HG02973 (cell line): Measurements from ENCODE around the gene CYBB.

ENCODE experiments used
- ATAC-seq: cut with Tn5 transposase; IDR thresholded peaks from one replicate; pipeline ENCODE4 v1.9.1; 2021; ENCODE audit warnings: moderate library complexity; ENCODE audit not compliant: unreplicated experiment

CYBB gene

DNA sequence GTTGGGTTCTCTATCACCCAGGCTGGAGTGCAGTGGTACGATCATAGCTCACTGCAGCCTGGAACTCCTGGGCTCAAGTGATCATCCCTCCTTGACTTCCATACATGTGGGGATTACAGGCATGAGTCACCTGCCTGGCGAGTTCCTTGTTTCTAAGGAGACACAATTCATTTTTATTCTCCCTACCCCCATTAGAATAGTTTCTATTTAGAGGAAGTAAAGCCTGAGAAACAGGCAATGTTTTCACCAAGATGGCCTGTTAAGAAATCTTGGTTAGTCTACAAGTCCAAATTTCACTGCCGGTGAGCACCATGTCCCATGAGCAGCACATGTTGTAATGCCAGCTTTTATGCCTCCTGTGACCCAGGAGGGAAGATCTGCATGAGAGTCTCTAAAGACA is 5.7 kb downstream of the CYBB start:
- no peak for ATAC-seq

GRCh38 chrX:37786624-37787422 is 7.0 kb downstream of the CYBB start:
- ATAC-seq: peak; percentile 63

DNA sequence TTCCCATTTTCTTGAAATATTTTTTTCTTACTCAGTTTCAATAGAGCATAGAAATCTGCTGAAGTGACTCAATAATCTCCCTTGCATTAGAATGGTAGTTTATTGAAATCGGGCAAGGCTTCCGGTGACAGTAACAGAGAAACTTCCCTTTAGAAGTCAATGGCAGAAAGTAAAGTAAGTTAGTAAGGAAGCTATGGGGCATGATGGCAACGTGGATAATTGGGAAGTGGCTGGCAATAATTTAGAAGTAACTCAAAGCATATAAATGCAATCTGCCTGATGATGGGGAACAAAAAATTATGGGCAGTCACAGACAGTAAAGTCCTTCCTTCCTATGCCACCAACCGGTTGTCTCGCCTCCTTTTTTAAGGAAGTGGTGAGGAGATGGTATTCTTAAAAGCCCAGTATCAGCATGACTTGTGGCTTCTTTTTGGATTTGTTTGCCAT is 7.6 kb downstream of the CYBB start:
- peak; percentile 72 for ATAC-seq

DNA sequence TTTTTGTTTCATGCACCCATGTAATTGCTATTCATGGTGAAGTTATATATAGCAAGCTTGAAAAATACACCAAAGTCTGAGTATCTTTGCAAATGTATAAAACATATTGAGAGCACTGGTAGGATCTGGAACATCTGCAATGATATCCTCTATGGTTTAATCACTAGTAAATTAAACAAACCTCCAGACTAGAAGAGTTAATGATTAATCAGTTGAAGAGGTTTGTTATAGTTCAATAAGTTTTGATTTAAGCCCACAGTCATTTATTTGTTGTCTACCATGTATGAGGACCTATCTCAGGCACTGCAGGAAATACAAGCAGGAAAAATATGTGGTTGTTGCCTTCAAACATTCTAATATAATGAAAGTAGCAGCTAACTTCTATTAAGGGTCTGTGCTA is 16.5 kb downstream of the CYBB start:
- no peak for ATAC-seq

DNA sequence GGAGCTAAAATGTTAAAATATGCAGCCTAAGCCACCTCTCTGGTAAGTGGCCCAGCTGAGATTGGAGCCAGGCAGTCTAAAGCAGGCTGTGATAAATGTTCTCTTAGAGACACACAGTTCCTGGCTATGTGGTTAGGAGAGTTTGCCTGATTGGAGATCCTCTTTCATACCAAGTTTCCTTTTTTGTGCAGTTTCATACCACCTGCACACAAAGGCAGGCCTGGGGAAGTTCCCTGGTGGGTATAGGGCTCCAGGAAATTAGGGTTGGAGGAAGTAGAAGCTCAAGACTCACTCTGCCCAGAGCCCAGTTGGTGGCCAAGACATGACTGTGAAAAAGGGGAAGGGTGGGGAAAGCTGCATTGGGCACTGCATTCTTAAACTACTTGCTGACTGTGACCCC is 16.9 kb downstream of the CYBB start:
- ATAC-seq: peak; percentile 81

GRCh38 chrX:37799936-37800335 is 20.1 kb downstream of the CYBB start:
- no peak for ATAC-seq

DNA sequence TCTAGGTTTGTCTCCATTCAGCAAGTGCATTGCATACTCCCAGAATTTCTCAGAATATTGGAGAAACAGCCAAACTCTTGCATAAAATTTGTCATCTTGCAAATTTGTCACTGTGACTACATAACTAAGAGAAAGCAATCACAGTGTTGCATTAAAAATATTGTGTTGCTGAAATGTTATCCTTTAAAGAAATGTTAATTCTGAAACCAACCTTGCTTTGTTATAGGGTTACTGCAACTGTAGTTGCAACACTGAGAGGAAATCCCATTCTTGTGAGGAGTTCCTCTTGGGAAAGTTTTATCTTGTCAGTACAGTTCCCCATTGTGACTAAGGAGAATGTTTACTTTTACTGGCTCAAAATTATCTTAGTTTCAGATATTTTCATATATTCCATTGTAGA is 20.9 kb downstream of the CYBB start:
- no peak for ATAC-seq

- ATAC-seq: no peak
Measured at GRCh38 chrX:37802028-37802427, 22.2 kb downstream of the CYBB start.

DNA sequence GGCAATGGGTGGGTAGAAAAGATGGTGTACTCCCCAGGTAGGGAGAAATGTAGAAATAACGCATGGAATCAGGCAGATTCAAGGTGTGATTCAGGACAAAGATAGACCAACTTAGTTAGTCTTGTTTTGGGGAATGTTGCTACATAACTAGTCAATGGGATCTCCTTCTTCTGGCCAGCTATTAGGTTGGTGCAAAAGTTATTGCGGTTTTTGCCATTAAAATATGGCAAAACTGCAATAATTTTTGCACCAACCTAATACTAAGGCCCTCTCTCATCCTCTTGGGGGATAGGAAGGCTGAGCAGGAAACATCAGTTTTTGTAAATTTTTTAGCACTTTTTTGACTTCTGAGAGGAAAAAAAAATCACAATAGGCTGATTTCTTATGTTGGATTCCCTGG is 23.2 kb downstream of the CYBB start:
- ATAC-seq: no peak

- ATAC-seq: no peak
Measured at GRCh38 chrX:37809970-37810369, 30.1 kb downstream of the CYBB start.

GRCh38 chrX:37812110-37812509 is 32.3 kb downstream of the CYBB start:
- no peak for ATAC-seq

DNA sequence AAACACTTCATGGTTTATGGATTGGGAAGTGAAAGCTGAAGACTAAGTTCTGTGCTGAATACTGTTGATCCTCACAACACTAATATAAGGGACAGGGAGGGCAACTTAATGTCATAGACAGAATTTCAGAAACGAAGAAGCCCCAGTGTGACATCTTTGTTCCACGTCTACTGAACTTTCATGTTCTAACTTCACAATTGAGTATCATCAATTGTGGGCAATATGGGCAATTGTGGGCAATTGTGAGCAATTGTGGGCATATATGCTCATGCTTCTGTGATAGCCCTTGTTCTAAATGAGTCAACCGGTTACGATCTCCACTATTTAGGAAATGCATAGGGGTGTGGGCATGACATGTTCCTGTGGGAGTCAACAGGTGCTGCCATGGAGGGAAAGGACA is 33.7 kb downstream of the CYBB start:
- no peak for ATAC-seq

DNA sequence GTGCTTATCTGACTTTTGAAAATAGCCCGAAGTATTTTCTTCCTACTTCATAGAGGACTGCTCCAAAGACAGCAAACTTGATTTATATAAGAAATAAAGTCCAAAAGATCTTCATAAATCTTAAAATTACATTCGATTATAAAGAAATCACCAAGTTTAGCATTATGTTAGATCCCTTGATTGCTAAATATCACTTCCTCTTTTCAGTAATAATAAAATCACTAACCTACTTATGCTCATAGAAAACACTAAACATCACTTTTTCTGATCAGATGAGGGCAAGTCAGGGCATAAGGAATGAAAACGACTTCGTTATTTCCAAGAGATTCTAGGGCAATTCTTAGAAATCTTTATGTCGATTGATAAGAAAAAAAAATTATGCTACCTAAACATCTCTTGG is 35.5 kb downstream of the CYBB start:
- ATAC-seq: no peak

GRCh38 chrX:37816766-37817165 is 36.9 kb downstream of the CYBB start:
- ATAC-seq: peak; percentile 29

- ATAC-seq: peak; percentile 31
Measured at GRCh38 chrX:37817176-37817575, 37.3 kb downstream of the CYBB start.

GRCh38 chrX:37817579-37817978 is 37.7 kb downstream of the CYBB start:
- peak; percentile 50 for ATAC-seq

GRCh38 chrX:37818031-37818430 is 38.2 kb downstream of the CYBB start:
- ATAC-seq: peak; percentile 46

GRCh38 chrX:37820646-37821045 is 40.8 kb downstream of the CYBB start:
- no peak for ATAC-seq

GRCh38 chrX:37824491-37825214 is 44.8 kb downstream of the CYBB start:
- ATAC-seq: no peak

DNA sequence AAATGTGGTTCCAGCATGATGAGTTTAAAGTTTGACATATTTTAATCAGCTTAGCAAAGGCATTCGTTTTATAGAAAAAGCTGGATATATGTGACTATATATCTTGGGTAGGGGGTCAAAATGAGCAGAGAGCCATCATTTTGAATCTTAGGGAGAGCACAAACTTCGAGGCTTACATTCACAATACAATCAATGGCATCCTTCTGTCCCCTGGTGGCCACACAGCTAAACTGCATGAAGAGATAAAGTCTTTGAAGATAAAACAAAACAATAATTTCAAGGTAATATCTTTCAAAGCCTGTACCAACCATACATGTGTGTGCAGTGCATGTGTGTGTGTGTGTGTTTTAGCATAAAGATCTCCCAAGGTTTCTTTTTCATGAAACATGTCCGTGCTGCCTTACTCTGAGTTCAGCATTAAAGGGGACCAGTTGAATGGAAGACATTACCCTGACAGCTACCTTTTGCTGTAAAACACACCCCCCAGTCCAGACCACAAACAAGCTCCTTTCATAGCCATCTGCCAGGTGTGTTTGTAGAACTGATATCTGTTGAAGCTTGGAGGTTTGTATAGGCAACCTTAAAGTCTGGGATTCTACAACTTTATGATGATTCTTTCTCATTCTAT is 45.5 kb downstream of the CYBB start:
- peak; percentile 61 for ATAC-seq

DNA sequence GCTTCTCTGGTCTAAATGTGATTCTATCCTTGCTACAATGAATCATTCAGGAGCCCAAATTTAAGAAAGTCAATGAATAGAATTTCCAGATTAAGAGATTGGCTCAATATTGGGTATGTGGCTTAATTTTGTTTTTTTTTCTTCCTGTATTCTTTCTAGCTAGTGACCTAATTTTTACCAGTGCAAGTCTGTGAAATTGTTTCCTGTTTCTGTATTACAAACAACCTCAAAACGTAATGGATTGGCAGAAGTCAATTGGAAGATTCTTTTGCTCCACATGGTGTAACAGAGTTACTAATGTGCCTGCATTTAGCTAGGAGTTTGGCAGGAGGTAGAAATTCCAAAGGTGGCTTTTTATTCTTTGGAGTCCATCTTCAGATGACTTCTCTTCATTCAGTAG is 49.9 kb downstream of the CYBB start:
- no peak for ATAC-seq

DNA sequence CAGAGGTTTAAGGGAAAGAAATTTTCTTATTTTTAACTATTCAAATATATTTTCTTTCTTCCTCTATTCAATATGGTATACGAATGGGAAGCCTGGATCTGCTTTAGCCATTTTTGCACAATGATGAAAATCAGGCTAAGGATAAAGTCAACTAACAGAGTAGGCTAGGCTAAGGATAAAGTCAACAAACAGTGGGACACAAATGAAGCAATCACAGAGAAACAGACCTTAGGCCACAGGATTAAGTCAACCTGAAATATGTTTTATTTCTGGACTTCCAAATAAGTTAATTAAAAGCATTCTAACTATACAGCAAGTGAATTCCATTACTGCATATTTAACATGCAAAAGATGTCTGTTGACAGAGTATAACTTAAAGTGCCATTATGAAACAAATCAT is 50.5 kb downstream of the CYBB start:
- ATAC-seq: no peak
